Measurements from ENCODE around the gene HSD11B1.

Gene HSD11B1

DNA sequence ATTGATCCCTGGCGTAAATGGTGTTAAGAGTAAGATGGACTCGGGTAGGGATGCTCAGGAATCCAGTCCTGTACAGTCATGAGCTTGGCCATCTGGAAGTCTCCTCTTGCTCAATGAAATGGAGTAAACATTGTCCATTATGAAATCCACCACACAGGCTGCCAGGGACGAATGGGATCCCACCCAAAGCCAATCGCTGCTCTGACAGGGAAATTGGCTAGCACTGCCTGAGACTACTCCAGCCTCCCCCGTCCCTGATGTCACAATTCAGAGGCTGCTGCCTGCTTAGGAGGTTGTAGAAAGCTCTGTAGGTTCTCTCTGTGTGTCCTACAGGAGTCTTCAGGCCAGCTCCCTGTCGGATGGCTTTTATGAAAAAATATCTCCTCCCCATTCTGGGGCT lies at the start of gene HSD11B1:
Gene HSD11B1 (plus strand): TSS at position 263 of the 400 bp plus-strand sequence. CDS start 97 bp downstream, at position 360.
- peaks cover 14% of the 10 kb centered on the region; the same call in 1 of the 2 replicates for H3K4me1 ChIP-seq (ENCODE audit: low read length)
- no peaks in the 10 kb centered on the region for H3K36me3 ChIP-seq (replicated peaks; ENCODE audit: insufficient read depth, low read length)
- no peak within 1 kb of the TSS for H3K27ac ChIP-seq (ENCODE audit: low read length)
- no peak for TF ChIP-seq EZH2phosphoT487 (IDR thresholded peaks at IDR 0.05; ENCODE audit: low read length)
- TF ChIP-seq EZH2 (optimal IDR thresholded peaks at IDR 0.05; ENCODE audit: low read depth, low read length) = no peak
- TF ChIP-seq, protein P1, sequence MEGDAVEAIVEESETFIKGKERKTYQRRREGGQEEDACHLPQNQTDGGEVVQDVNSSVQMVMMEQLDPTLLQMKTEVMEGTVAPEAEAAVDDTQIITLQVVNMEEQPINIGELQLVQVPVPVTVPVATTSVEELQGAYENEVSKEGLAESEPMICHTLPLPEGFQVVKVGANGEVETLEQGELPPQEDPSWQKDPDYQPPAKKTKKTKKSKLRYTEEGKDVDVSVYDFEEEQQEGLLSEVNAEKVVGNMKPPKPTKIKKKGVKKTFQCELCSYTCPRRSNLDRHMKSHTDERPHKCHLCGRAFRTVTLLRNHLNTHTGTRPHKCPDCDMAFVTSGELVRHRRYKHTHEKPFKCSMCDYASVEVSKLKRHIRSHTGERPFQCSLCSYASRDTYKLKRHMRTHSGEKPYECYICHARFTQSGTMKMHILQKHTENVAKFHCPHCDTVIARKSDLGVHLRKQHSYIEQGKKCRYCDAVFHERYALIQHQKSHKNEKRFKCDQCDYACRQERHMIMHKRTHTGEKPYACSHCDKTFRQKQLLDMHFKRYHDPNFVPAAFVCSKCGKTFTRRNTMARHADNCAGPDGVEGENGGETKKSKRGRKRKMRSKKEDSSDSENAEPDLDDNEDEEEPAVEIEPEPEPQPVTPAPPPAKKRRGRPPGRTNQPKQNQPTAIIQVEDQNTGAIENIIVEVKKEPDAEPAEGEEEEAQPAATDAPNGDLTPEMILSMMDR (IDR thresholded peaks at IDR 0.05; ENCODE audit: low read length) = no peak
- no peak within 1 kb of the TSS for H2AFZ ChIP-seq (ENCODE audit: low read length)
- H3K4me3 ChIP-seq (ENCODE audit: low read length) = no peak within 1 kb of the TSS
- no peak within 1 kb of the TSS for H3K9ac ChIP-seq (ENCODE audit: low read length)
- no peaks in the 10 kb centered on the region for H3F3A ChIP-seq (ENCODE audit: insufficient read depth, low read length)
- H3K9me3 ChIP-seq (replicated peaks; ENCODE audit: insufficient read depth, low read length) = no peaks in the 10 kb centered on the region
- no peaks in the 10 kb centered on the region for H3K79me2 ChIP-seq (ENCODE audit: low read length)
- H4K20me1 ChIP-seq (ENCODE audit: insufficient read depth, low read length) = no peaks in the 10 kb centered on the region
- no peak for DNase-seq
- H3K27me3 ChIP-seq (replicated peaks; ENCODE audit: insufficient read depth, low read length) = no peaks in the 10 kb centered on the region
- no peak within 1 kb of the TSS for H3K4me2 ChIP-seq (ENCODE audit: low read depth, low read length)
- no peaks in the 10 kb centered on the region for H3K9me2 ChIP-seq (replicated peaks; ENCODE audit: insufficient read depth, low read length)

DNA sequence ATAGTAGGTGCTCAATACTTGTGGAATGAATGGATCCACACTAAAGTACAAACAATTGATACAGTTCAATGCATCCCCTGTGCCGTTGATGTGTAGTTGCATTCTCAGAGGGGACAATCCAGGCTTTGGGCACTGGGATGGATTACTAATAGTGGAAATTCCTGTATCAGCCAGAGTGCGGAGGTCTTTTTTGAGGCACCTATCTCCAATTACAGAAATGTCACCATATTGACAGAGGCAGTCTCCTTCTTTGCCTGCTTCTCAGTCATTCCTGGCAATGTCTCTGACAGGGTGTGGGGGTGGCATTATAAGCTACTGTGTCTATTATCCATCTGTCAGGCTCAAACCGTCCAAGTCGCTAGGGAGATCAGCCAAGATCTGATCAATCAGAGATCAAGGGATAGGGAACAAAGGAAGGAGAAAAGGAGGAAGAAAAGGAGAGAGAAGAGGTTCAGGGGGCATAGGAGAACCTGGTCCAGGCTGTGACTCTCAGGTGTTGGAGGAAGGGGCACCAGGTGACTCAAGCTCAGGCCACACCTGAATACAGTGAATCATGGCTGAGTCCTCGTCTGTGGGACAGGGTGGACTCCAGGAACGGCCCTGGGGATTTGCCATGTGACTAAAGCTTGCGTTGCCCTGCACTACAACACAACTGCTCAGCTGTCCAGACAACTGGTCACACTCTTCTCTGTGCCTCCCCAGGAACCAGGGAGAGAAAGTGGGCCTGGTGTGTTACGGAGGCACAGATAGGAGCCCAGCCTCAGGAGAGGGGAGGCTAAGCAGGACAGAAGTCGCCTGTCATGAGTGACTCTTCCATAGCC lies 49.0 kb upstream of the HSD11B1 start:
- TF ChIP-seq EZH2phosphoT487 (IDR thresholded peaks at IDR 0.05; ENCODE audit: low read length) (no peak), EZH2 (optimal IDR thresholded peaks at IDR 0.05; ENCODE audit: low read depth, low read length) (no peak)
- TF ChIP-seq, protein P1 (IDR thresholded peaks at IDR 0.05; ENCODE audit: low read length) = no peak
- H3K9me3 ChIP-seq (replicated peaks; ENCODE audit: insufficient read depth, low read length) = no peaks in the 10 kb centered on the region
- H4K20me1 ChIP-seq (ENCODE audit: insufficient read depth, low read length) = no peaks in the 10 kb centered on the region
- no peak overlapping the region for H3K27ac ChIP-seq (ENCODE audit: low read length)
- DNase-seq = no peak
- H3K4me1 ChIP-seq (ENCODE audit: low read length) = peaks cover 40% of the 10 kb centered on the region
- no peak overlapping the region for H3K4me3 ChIP-seq (ENCODE audit: low read length)
- H3K9me2 ChIP-seq (replicated peaks; ENCODE audit: insufficient read depth, low read length) = no peaks in the 10 kb centered on the region
- no peaks in the 10 kb centered on the region for H3K27me3 ChIP-seq (replicated peaks; ENCODE audit: insufficient read depth, low read length)
- H3K36me3 ChIP-seq (replicated peaks; ENCODE audit: insufficient read depth, low read length) = no peaks in the 10 kb centered on the region
- no peaks in the 10 kb centered on the region for H3K79me2 ChIP-seq (ENCODE audit: low read length)
- H2AFZ ChIP-seq (ENCODE audit: low read length) = no peak overlapping the region
- no peak overlapping the region for H3K4me2 ChIP-seq (ENCODE audit: low read depth, low read length)
- no peaks in the 10 kb centered on the region for H3F3A ChIP-seq (ENCODE audit: insufficient read depth, low read length)
- no peak overlapping the region for H3K9ac ChIP-seq (ENCODE audit: low read length)

DNA sequence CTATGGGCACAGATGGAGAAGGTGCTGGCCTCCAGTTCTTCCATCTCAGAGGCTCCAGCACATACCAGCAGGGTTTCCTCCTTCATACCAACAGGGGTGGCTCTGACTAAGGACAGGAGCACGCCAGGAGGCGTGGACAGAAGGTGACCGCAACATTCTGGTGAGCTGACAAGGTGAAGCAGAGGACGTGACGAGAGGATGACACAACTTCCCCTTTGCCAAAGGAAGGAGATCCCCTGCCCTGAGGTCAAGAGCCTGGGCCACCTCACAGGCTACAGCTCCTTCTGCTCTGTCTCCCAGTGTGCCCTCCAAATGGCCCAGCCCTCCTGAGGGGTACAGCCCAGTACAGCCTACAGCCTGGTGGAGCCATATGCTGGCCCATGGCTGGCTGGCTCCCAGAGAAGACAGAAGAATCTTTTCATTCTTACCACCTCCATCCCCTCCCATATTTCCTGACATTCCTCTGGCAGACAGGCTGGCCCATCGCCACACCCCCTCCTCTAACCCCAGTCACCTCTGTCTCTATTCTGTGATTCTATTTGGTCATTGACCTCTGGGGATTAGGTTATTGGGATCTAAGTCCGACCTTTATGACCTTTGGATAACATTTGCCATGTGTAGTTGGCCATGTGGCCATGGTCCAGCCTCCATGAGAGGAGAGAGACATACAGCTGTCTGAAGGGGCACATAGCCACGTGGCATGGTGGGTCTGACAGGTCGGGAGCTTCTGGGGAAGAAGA lies 47.3 kb upstream of the HSD11B1 start:
- DNase-seq = no peak
- H3K27ac ChIP-seq (ENCODE audit: low read length) = no peak overlapping the region
- H3K9me2 ChIP-seq (replicated peaks; ENCODE audit: insufficient read depth, low read length) = no peaks in the 10 kb centered on the region
- H3K27me3 ChIP-seq (replicated peaks; ENCODE audit: insufficient read depth, low read length) = no peaks in the 10 kb centered on the region
- no peak for TF ChIP-seq EZH2 (optimal IDR thresholded peaks at IDR 0.05; ENCODE audit: low read depth, low read length)
- TF ChIP-seq EZH2phosphoT487 (IDR thresholded peaks at IDR 0.05; ENCODE audit: low read length) = no peak
- TF ChIP-seq, protein P1 (IDR thresholded peaks at IDR 0.05; ENCODE audit: low read length) = no peak
- H3K9ac ChIP-seq (ENCODE audit: low read length) = no peak overlapping the region
- H2AFZ ChIP-seq (ENCODE audit: low read length) = no peak overlapping the region
- no peaks in the 10 kb centered on the region for H3K36me3 ChIP-seq (replicated peaks; ENCODE audit: insufficient read depth, low read length)
- H3K79me2 ChIP-seq (ENCODE audit: low read length) = no peaks in the 10 kb centered on the region
- H3K4me2 ChIP-seq (ENCODE audit: low read depth, low read length) = no peak overlapping the region
- no peaks in the 10 kb centered on the region for H4K20me1 ChIP-seq (ENCODE audit: insufficient read depth, low read length)
- H3K4me1 ChIP-seq (ENCODE audit: low read length) = peaks cover 30% of the 10 kb centered on the region
- no peak overlapping the region for H3K4me3 ChIP-seq (ENCODE audit: low read length)
- no peaks in the 10 kb centered on the region for H3F3A ChIP-seq (ENCODE audit: insufficient read depth, low read length)
- H3K9me3 ChIP-seq (replicated peaks; ENCODE audit: insufficient read depth, low read length) = no peaks in the 10 kb centered on the region
